ENCODE measurements around the gene ZBTB20.

Gene ZBTB20

GRCh38 chr3:114469070-114469469 lies 678.0 kb downstream of the ZBTB20 start:
- in situ Hi-C loops (cut with MboI; ENCODE audit: low pct_unique_long_range_greater_than_20kb, low sequenced_read_pairs, unreplicated experiment) = no loop called here
- DNase-seq (ENCODE audit: low spot score) = no peak
- no peak for TF ChIP-seq CTCF (IDR thresholded peaks at IDR 0.05; ENCODE audit: extremely low read depth, insufficient read depth, missing control alignments)

- in situ Hi-C loops (cut with MboI; ENCODE audit: low pct_unique_long_range_greater_than_20kb, low sequenced_read_pairs, unreplicated experiment) = no loop called here
- no peak for TF ChIP-seq CTCF (IDR thresholded peaks at IDR 0.05; ENCODE audit: extremely low read depth, insufficient read depth, missing control alignments)
- DNase-seq (ENCODE audit: low spot score) = no peak
Measured at GRCh38 chr3:114466816-114467215, 680.3 kb downstream of the ZBTB20 start.

- no peak for TF ChIP-seq CTCF (IDR thresholded peaks at IDR 0.05; ENCODE audit: extremely low read depth, insufficient read depth, missing control alignments)
- in situ Hi-C loops (cut with MboI; ENCODE audit: low pct_unique_long_range_greater_than_20kb, low sequenced_read_pairs, unreplicated experiment) = no loop called here
- no peak for DNase-seq (ENCODE audit: low spot score)
Measured at GRCh38 chr3:114466251-114466650, 680.8 kb downstream of the ZBTB20 start.

- in situ Hi-C loops (cut with MboI; ENCODE audit: low pct_unique_long_range_greater_than_20kb, low sequenced_read_pairs, unreplicated experiment) = no loop called here
- no peak for TF ChIP-seq CTCF (IDR thresholded peaks at IDR 0.05; ENCODE audit: extremely low read depth, insufficient read depth, missing control alignments)
- DNase-seq (ENCODE audit: low spot score) = peak; percentile 49
Measured at GRCh38 chr3:114464548-114464947, 682.5 kb downstream of the ZBTB20 start.

GRCh38 chr3:114462750-114463149 lies 684.3 kb downstream of the ZBTB20 start:
- in situ Hi-C loops (cut with MboI; ENCODE audit: low pct_unique_long_range_greater_than_20kb, low sequenced_read_pairs, unreplicated experiment) = no loop called here
- TF ChIP-seq CTCF (IDR thresholded peaks at IDR 0.05; ENCODE audit: extremely low read depth, insufficient read depth, missing control alignments) = no peak
- DNase-seq (ENCODE audit: low spot score) = no peak

GRCh38 chr3:114460459-114460858 lies 686.6 kb downstream of the ZBTB20 start:
- no peak for TF ChIP-seq CTCF (IDR thresholded peaks at IDR 0.05; ENCODE audit: extremely low read depth, insufficient read depth, missing control alignments)
- in situ Hi-C loops (cut with MboI; ENCODE audit: low pct_unique_long_range_greater_than_20kb, low sequenced_read_pairs, unreplicated experiment) = no loop called here
- no peak for DNase-seq (ENCODE audit: low spot score)

- TF ChIP-seq CTCF (IDR thresholded peaks at IDR 0.05; ENCODE audit: extremely low read depth, insufficient read depth, missing control alignments) = no peak
- DNase-seq (ENCODE audit: low spot score) = peak; percentile 20
- in situ Hi-C loops (cut with MboI; ENCODE audit: low pct_unique_long_range_greater_than_20kb, low sequenced_read_pairs, unreplicated experiment) = no loop called here
Measured at GRCh38 chr3:114456742-114457141, 690.3 kb downstream of the ZBTB20 start.
